ENCODE data around the gene PSPN.

PSPN gene

DNA sequence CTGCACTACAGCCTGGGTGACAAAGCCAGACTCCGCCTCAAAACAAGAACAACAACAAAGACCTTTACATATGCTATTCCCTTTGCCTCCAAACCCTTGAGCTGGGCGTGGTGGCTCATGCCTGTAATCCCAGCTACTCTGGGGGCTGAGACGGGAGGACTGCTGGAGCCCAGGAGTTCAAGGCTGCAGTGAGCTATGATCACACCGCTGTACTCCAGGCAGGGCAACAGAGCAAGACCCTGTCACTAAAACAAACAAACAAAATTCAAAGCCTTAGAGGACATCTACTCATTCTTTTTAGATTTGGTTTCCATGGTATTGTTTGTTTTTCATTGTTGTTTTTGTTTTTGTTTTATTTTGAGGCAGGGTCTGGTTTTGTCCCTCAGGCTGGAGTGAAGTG, 50.1 kb downstream of the PSPN start:
- no peak overlapping the region for H3K27ac ChIP-seq (ENCODE audit: low read depth, low read length)

More for the DNA sequence above, 50.1 kb downstream of the PSPN start:
- H3K4me3 ChIP-seq (ENCODE audit: low read length) = no peak overlapping the region
- no peak overlapping the region for H3K9ac ChIP-seq (ENCODE audit: low read length)
- H3K4me1 ChIP-seq (ENCODE audit: control insufficient read depth, insufficient read depth, low read length) = no peaks in the 10 kb centered on the region
- H3K36me3 ChIP-seq (ENCODE audit: control insufficient read depth, insufficient read depth, low read length) = no peaks in the 10 kb centered on the region
- no peaks in the 10 kb centered on the region for H3K27me3 ChIP-seq (ENCODE audit: control insufficient read depth, insufficient read depth, low read length)
